ENCODE results near the gene PRPF8. TPM values are rescaled to one million over a fixed set of nuclear protein-coding genes. Genes with fewer than 3 reads are reported as not detected.

Gene PRPF8
- total and polyA plus RNA-seq, 2 of the 13 experiments (the other 11 are each of a cell fraction or from before 2014, with no cell fraction given) = 112 to 179 TPM

DNA sequence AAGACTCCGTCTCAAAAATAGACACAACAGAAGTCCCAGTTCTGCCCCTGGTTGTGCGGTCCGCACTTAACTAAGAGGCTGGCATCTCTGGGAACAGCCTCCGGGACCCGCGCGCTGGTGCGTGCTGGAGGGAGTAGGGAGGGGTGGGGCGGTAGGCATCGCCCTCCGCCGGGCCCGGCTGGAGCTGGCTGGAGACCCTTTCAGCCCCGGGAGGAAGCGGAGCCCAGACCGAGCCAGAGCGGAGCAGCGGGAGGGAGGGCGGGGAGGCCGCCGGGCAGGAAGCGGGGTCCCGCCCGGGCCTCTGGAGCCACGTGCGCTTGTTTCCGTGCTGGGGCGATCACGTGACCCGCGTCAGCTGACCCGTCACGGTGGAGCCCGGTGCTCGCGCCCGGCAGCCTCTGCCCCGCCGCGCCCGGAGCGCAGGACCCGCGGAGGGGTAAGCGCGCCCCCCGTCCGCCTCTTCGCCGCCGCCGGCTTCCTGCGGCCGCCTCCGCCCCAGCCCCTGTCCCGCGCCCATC lies 39.7 kb upstream of the PRPF8 start, which contains the start of gene WDR81 (continued):
- TF ChIP-seq, protein P1, sequence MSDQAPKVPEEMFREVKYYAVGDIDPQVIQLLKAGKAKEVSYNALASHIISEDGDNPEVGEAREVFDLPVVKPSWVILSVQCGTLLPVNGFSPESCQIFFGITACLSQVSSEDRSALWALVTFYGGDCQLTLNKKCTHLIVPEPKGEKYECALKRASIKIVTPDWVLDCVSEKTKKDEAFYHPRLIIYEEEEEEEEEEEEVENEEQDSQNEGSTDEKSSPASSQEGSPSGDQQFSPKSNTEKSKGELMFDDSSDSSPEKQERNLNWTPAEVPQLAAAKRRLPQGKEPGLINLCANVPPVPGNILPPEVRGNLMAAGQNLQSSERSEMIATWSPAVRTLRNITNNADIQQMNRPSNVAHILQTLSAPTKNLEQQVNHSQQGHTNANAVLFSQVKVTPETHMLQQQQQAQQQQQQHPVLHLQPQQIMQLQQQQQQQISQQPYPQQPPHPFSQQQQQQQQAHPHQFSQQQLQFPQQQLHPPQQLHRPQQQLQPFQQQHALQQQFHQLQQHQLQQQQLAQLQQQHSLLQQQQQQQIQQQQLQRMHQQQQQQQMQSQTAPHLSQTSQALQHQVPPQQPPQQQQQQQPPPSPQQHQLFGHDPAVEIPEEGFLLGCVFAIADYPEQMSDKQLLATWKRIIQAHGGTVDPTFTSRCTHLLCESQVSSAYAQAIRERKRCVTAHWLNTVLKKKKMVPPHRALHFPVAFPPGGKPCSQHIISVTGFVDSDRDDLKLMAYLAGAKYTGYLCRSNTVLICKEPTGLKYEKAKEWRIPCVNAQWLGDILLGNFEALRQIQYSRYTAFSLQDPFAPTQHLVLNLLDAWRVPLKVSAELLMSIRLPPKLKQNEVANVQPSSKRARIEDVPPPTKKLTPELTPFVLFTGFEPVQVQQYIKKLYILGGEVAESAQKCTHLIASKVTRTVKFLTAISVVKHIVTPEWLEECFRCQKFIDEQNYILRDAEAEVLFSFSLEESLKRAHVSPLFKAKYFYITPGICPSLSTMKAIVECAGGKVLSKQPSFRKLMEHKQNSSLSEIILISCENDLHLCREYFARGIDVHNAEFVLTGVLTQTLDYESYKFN (CRISPR knock-in tag; conservative IDR thresholded peaks at IDR 0.05) = no peak; the same call in 1 of the 2 replicates
- TF ChIP-seq ZFP62 (CRISPR knock-in tag; IDR thresholded peaks at IDR 0.05) (no peak), ETV5 (CRISPR knock-in tag; IDR thresholded peaks at IDR 0.05; ENCODE audit: borderline replicate concordance) (peak; percentile 68; the same call in 1 of the 2 replicates), POLR2AphosphoS2 (IDR thresholded peaks at IDR 0.05; ENCODE audit: low read depth, low read length) (no peak), ZNF468 (CRISPR knock-in tag; IDR thresholded peaks at IDR 0.05) (no peak), ZNF343 (CRISPR knock-in tag; IDR thresholded peaks at IDR 0.05) (no peak), ZNF703 (CRISPR knock-in tag; IDR thresholded peaks at IDR 0.05; ENCODE audit: borderline replicate concordance) (no peak), FOXC1 (CRISPR knock-in tag; IDR thresholded peaks at IDR 0.05; ENCODE audit: borderline replicate concordance) (no peak; the same call in 1 of the 2 replicates), ZNF761 (CRISPR knock-in tag; conservative IDR thresholded peaks at IDR 0.05) (peak; percentile 46; the same call in 1 of the 2 replicates), MAFK (conservative IDR thresholded peaks at IDR 0.05 in 1 of 2, IDR thresholded peaks at IDR 0.05 in 1 of 2; ENCODE audit: low read length in 2 of 2) (no peak), RBM39 (IDR thresholded peaks at IDR 0.05; ENCODE audit: low read depth, low read length, poor library complexity, severe bottlenecking) (no peak), KDM1A (CRISPR knock-in tag; IDR thresholded peaks at IDR 0.05) (no peak), KDM5A (IDR thresholded peaks at IDR 0.05; ENCODE audit: borderline replicate concordance, low read length) (peak; percentile 80), HNRNPL (IDR thresholded peaks at IDR 0.05; ENCODE audit: low read depth, low read length) (no peak)
- TF ChIP-seq, protein P2, sequence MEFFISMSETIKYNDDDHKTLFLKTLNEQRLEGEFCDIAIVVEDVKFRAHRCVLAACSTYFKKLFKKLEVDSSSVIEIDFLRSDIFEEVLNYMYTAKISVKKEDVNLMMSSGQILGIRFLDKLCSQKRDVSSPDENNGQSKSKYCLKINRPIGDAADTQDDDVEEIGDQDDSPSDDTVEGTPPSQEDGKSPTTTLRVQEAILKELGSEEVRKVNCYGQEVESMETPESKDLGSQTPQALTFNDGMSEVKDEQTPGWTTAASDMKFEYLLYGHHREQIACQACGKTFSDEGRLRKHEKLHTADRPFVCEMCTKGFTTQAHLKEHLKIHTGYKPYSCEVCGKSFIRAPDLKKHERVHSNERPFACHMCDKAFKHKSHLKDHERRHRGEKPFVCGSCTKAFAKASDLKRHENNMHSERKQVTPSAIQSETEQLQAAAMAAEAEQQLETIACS (CRISPR knock-in tag; IDR thresholded peaks at IDR 0.05) = peak; percentile 79
- TF ChIP-seq, protein P3, sequence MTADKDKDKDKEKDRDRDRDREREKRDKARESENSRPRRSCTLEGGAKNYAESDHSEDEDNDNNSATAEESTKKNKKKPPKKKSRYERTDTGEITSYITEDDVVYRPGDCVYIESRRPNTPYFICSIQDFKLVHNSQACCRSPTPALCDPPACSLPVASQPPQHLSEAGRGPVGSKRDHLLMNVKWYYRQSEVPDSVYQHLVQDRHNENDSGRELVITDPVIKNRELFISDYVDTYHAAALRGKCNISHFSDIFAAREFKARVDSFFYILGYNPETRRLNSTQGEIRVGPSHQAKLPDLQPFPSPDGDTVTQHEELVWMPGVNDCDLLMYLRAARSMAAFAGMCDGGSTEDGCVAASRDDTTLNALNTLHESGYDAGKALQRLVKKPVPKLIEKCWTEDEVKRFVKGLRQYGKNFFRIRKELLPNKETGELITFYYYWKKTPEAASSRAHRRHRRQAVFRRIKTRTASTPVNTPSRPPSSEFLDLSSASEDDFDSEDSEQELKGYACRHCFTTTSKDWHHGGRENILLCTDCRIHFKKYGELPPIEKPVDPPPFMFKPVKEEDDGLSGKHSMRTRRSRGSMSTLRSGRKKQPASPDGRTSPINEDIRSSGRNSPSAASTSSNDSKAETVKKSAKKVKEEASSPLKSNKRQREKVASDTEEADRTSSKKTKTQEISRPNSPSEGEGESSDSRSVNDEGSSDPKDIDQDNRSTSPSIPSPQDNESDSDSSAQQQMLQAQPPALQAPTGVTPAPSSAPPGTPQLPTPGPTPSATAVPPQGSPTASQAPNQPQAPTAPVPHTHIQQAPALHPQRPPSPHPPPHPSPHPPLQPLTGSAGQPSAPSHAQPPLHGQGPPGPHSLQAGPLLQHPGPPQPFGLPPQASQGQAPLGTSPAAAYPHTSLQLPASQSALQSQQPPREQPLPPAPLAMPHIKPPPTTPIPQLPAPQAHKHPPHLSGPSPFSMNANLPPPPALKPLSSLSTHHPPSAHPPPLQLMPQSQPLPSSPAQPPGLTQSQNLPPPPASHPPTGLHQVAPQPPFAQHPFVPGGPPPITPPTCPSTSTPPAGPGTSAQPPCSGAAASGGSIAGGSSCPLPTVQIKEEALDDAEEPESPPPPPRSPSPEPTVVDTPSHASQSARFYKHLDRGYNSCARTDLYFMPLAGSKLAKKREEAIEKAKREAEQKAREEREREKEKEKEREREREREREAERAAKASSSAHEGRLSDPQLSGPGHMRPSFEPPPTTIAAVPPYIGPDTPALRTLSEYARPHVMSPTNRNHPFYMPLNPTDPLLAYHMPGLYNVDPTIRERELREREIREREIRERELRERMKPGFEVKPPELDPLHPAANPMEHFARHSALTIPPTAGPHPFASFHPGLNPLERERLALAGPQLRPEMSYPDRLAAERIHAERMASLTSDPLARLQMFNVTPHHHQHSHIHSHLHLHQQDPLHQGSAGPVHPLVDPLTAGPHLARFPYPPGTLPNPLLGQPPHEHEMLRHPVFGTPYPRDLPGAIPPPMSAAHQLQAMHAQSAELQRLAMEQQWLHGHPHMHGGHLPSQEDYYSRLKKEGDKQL (CRISPR knock-in tag; IDR thresholded peaks at IDR 0.05; ENCODE audit: low read depth) = no peak
- TF ChIP-seq, protein P4, sequence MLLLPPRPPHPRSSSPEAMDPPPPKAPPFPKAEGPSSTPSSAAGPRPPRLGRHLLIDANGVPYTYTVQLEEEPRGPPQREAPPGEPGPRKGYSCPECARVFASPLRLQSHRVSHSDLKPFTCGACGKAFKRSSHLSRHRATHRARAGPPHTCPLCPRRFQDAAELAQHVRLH (CRISPR knock-in tag; IDR thresholded peaks at IDR 0.05; ENCODE audit: borderline replicate concordance, low read depth) = 0 out of 2 replicates have a peak, but pooled peaks have one; percentile 40
- TF ChIP-seq, protein P5, sequence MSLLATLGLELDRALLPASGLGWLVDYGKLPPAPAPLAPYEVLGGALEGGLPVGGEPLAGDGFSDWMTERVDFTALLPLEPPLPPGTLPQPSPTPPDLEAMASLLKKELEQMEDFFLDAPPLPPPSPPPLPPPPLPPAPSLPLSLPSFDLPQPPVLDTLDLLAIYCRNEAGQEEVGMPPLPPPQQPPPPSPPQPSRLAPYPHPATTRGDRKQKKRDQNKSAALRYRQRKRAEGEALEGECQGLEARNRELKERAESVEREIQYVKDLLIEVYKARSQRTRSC (CRISPR knock-in tag; IDR thresholded peaks at IDR 0.05; ENCODE audit: low read depth) = no peak
